NCI-H526 treated with DMSO at 0.1 percent for 48 hours (cell line): ENCODE data around the gene TTYH3.

Experiments used
- DNase-seq: peaks from one replicate; lab custom pipeline; 2025; lab: John Stamatoyannopoulos, UW

Gene TTYH3

GRCh38 chr7:2649139-2649838 is 17.5 kb downstream of the TTYH3 start:
- DNase-seq = no peak

- DNase-seq = no peak
Observed at GRCh38 chr7:2649991-2650390, 18.2 kb downstream of the TTYH3 start.

GRCh38 chr7:2650451-2650850 is 18.7 kb downstream of the TTYH3 start:
- DNase-seq = no peak

GRCh38 chr7:2651336-2651735 is 19.6 kb downstream of the TTYH3 start:
- no peak for DNase-seq

- DNase-seq = no peak
Observed at GRCh38 chr7:2651847-2652735, 20.3 kb downstream of the TTYH3 start.

GRCh38 chr7:2652736-2653060 is 20.9 kb downstream of the TTYH3 start:
- DNase-seq = no peak

- DNase-seq = no peak
Observed at GRCh38 chr7:2654059-2654458, 22.3 kb downstream of the TTYH3 start.

GRCh38 chr7:2655870-2656614 is 24.3 kb downstream of the TTYH3 start:
- DNase-seq = no peak

- no peak for DNase-seq
Observed at GRCh38 chr7:2657208-2657607, 25.4 kb downstream of the TTYH3 start.

- DNase-seq = no peak
Observed at GRCh38 chr7:2657920-2658671, 26.3 kb downstream of the TTYH3 start.

- no peak for DNase-seq
Observed at GRCh38 chr7:2658941-2659340, 27.2 kb downstream of the TTYH3 start.

GRCh38 chr7:2659556-2660358 is 28.0 kb downstream of the TTYH3 start:
- no peak for DNase-seq

GRCh38 chr7:2660359-2661095 is 28.7 kb downstream of the TTYH3 start:
- DNase-seq = no peak

GRCh38 chr7:2661096-2661449 is 29.3 kb downstream of the TTYH3 start:
- DNase-seq = no peak

GRCh38 chr7:2661602-2662272 is 30.0 kb downstream of the TTYH3 start:
- DNase-seq = no peak

GRCh38 chr7:2662273-2663120 is 30.7 kb downstream of the TTYH3 start:
- DNase-seq = no peak

- DNase-seq = no peak
Observed at GRCh38 chr7:2663121-2663886, 31.5 kb downstream of the TTYH3 start.

- DNase-seq = no peak
Observed at GRCh38 chr7:2663960-2664359, 32.2 kb downstream of the TTYH3 start.
